Measurements from ENCODE around the gene ELFN2. TPM values are rescaled to one million over a fixed set of nuclear protein-coding genes. Genes with fewer than 3 reads are reported as not detected.

The ELFN2 gene
- total RNA-seq, 1 donor from 2014 or later = under 0.01 TPM

DNA sequence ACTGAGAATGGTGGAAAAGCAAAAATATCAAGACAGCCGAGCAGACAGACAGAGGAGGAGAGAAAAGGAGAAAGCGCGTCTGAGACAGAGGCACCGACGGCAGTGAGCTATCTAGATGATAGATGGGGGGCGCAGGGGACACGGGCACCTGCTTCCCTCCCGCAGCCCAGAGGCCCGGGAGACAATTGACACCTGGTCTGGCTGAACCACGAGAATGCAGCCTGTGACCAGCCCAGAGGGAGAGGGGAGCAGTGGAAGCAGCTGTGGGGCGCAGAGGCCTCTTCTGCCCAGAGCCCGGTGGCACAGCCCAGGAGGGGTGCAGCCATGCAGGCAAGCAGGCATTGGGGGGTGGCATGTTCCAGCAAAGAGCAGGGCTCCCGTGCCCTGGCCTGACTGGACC is 48.2 kb downstream of the ELFN2 start:
- Histone ChIP-seq H3K36me3 (ENCODE audit: control insufficient read depth in 3 of 3, insufficient read depth in 3 of 3, low read length in 3 of 3) (no peaks in the 10 kb centered on the region), H3K9me3 (ENCODE audit: control insufficient read depth in 3 of 3, low read length in 3 of 3) (no peaks in the 10 kb centered on the region), H3K9ac (ENCODE audit: low read depth in 1 of 3, low read length in 3 of 3) (no peak overlapping the region), H3K27me3 (ENCODE audit: control insufficient read depth in 3 of 3, insufficient read depth in 3 of 3, low read length in 3 of 3) (peaks cover 64 to 86% (median 81%) of the 10 kb centered on the region in 3 donors), H3K4me3 (ENCODE audit: low read length in 3 of 3) (no peak overlapping the region), H3K27ac (ENCODE audit: low read depth, low read length) (no peak overlapping the region), H3K4me1 (ENCODE audit: control insufficient read depth in 3 of 3, insufficient read depth in 3 of 3, low read length in 3 of 3) (peaks cover 0 to 6% (median 0%) of the 10 kb centered on the region in 3 donors)

DNA sequence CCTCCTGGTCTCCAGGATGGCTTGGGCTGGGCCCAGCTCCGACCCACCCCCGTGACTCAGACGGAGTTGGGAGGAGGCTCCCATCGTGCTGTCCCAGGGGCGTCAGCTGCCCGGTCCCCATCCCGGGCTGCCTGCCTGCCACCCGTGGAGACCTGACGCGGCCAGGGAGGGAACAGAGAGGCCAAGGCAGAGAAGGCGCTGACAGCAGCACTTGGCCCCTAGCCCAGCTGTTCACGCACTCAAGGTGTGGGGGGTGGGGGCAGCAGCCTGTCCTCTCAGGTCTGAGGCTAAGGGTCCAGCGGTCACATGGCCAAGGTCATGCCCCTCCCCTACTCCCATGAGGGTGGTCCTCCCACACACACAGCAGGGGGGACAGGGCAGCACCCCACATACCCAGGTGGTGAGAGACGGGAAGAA is 48.6 kb downstream of the ELFN2 start:
- no peaks in the 10 kb centered on the region for H3K36me3 ChIP-seq (ENCODE audit: control insufficient read depth in 3 of 3, insufficient read depth in 3 of 3, low read length in 3 of 3)
- no peak overlapping the region for H3K4me3 ChIP-seq (ENCODE audit: low read length in 3 of 3)
- H3K27ac ChIP-seq (ENCODE audit: low read depth, low read length) = no peak overlapping the region
- no peak overlapping the region for H3K9ac ChIP-seq (ENCODE audit: low read depth in 1 of 3, low read length in 3 of 3)
- H3K4me1 ChIP-seq (ENCODE audit: control insufficient read depth in 3 of 3, insufficient read depth in 3 of 3, low read length in 3 of 3) = peaks cover 0 to 6% (median 0%) of the 10 kb centered on the region in 3 donors
- peaks cover 64 to 86% (median 84%) of the 10 kb centered on the region in 3 donors for H3K27me3 ChIP-seq (ENCODE audit: control insufficient read depth in 3 of 3, insufficient read depth in 3 of 3, low read length in 3 of 3)
- no peaks in the 10 kb centered on the region for H3K9me3 ChIP-seq (ENCODE audit: control insufficient read depth in 3 of 3, low read length in 3 of 3)

DNA sequence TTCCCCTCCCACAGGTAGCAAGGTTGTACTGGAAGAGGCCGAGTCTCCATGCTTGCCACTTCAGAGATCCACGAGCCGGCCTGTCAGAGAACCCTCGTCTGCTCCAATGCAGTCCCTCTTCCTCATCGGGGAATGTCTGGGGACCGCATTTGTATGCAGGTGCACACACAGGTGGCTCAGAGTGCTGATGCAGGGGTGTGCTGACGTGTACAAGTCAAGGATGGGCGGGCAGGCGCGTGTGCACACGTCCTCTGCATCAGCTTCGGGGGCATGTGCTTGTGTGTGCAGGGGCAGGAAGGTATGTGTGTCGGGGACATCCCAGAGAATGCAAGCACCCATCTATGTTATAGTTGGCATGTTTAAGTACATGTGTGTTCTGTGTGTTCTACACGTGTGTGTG is 49.4 kb downstream of the ELFN2 start:
- H3K4me3 ChIP-seq (ENCODE audit: low read length in 3 of 3) = no peak overlapping the region
- no peaks in the 10 kb centered on the region for H3K9me3 ChIP-seq (ENCODE audit: control insufficient read depth in 3 of 3, low read length in 3 of 3)
- H3K36me3 ChIP-seq (ENCODE audit: control insufficient read depth in 3 of 3, insufficient read depth in 3 of 3, low read length in 3 of 3) = no peaks in the 10 kb centered on the region
- no peak overlapping the region for H3K9ac ChIP-seq (ENCODE audit: low read depth in 1 of 3, low read length in 3 of 3)
- H3K4me1 ChIP-seq (ENCODE audit: control insufficient read depth in 3 of 3, insufficient read depth in 3 of 3, low read length in 3 of 3) = peaks cover 0 to 6% (median 0%) of the 10 kb centered on the region in 3 donors
- H3K27ac ChIP-seq (ENCODE audit: low read depth, low read length) = no peak overlapping the region
- peaks cover 66 to 81% (median 80%) of the 10 kb centered on the region in 3 donors for H3K27me3 ChIP-seq (ENCODE audit: control insufficient read depth in 3 of 3, insufficient read depth in 3 of 3, low read length in 3 of 3)

- peaks cover 68 to 79% (median 79%) of the 10 kb centered on the region in 3 donors for H3K27me3 ChIP-seq (ENCODE audit: control insufficient read depth in 3 of 3, insufficient read depth in 3 of 3, low read length in 3 of 3)
- no peak overlapping the region for H3K9ac ChIP-seq (ENCODE audit: low read depth in 1 of 3, low read length in 3 of 3)
- H3K36me3 ChIP-seq (ENCODE audit: control insufficient read depth in 3 of 3, insufficient read depth in 3 of 3, low read length in 3 of 3) = no peaks in the 10 kb centered on the region
- H3K4me1 ChIP-seq (ENCODE audit: control insufficient read depth in 3 of 3, insufficient read depth in 3 of 3, low read length in 3 of 3) = peaks cover 0 to 6% (median 0%) of the 10 kb centered on the region in 3 donors
- H3K27ac ChIP-seq (ENCODE audit: low read depth, low read length) = no peak overlapping the region
- no peak overlapping the region for H3K4me3 ChIP-seq (ENCODE audit: low read length in 3 of 3)
- H3K9me3 ChIP-seq (ENCODE audit: control insufficient read depth in 3 of 3, low read length in 3 of 3) = no peaks in the 10 kb centered on the region
Measured at GRCh38 chr22:37377138-37377537, 50.1 kb downstream of the ELFN2 start.

- H3K4me3 ChIP-seq (ENCODE audit: low read length in 3 of 3) = no peak overlapping the region
- H3K27ac ChIP-seq (ENCODE audit: low read depth, low read length) = no peak overlapping the region
- no peaks in the 10 kb centered on the region for H3K9me3 ChIP-seq (ENCODE audit: control insufficient read depth in 3 of 3, low read length in 3 of 3)
- peaks cover 0 to 6% (median 0%) of the 10 kb centered on the region in 3 donors for H3K4me1 ChIP-seq (ENCODE audit: control insufficient read depth in 3 of 3, insufficient read depth in 3 of 3, low read length in 3 of 3)
- H3K36me3 ChIP-seq (ENCODE audit: control insufficient read depth in 3 of 3, insufficient read depth in 3 of 3, low read length in 3 of 3) = no peaks in the 10 kb centered on the region
- H3K9ac ChIP-seq (ENCODE audit: low read depth in 1 of 3, low read length in 3 of 3) = no peak overlapping the region
- H3K27me3 ChIP-seq (ENCODE audit: control insufficient read depth in 3 of 3, insufficient read depth in 3 of 3, low read length in 3 of 3) = peaks cover 70 to 83% (median 81%) of the 10 kb centered on the region in 3 donors
Measured at GRCh38 chr22:37376643-37377042, 50.6 kb downstream of the ELFN2 start.

- peaks cover 65 to 81% (median 80%) of the 10 kb centered on the region in 3 donors for H3K27me3 ChIP-seq (ENCODE audit: control insufficient read depth in 3 of 3, insufficient read depth in 3 of 3, low read length in 3 of 3)
- H3K36me3 ChIP-seq (ENCODE audit: control insufficient read depth in 3 of 3, insufficient read depth in 3 of 3, low read length in 3 of 3) = no peaks in the 10 kb centered on the region
- H3K27ac ChIP-seq (ENCODE audit: low read depth, low read length) = no peak overlapping the region
- no peak overlapping the region for H3K4me3 ChIP-seq (ENCODE audit: low read length in 3 of 3)
- H3K4me1 ChIP-seq (ENCODE audit: control insufficient read depth in 3 of 3, insufficient read depth in 3 of 3, low read length in 3 of 3) = peaks cover 0 to 6% (median 0%) of the 10 kb centered on the region in 3 donors
- no peaks in the 10 kb centered on the region for H3K9me3 ChIP-seq (ENCODE audit: control insufficient read depth in 3 of 3, low read length in 3 of 3)
- H3K9ac ChIP-seq (ENCODE audit: low read depth in 1 of 3, low read length in 3 of 3) = no peak overlapping the region
Measured at GRCh38 chr22:37375801-37376200, 51.5 kb downstream of the ELFN2 start.

DNA sequence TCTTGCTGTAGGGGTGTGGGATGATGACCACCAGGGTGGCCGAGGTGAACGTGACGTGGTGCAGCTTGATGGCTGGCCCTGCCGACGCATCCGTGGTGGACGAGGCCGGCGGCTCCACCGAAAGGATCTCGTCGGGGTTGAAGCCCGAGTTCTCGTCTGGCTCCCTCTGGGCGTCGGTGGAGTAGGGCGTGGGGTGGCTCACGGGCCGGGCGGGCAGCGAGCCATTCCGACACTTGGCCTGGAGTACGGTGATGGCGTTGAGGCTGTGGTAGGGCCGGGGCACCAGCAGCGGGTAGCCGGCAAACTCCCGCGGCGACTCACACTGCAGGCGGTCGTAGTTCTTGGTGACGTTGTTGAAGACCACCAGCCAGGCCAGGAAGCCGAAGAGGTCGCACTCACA is 52.7 kb downstream of the ELFN2 start:
- Histone ChIP-seq H3K4me1 (ENCODE audit: control insufficient read depth in 3 of 3, insufficient read depth in 3 of 3, low read length in 3 of 3) (peaks cover 0 to 6% (median 0%) of the 10 kb centered on the region in 3 donors), H3K27ac (ENCODE audit: low read depth, low read length) (no peak overlapping the region), H3K4me3 (ENCODE audit: low read length in 3 of 3) (no peak overlapping the region), H3K27me3 (ENCODE audit: control insufficient read depth in 3 of 3, insufficient read depth in 3 of 3, low read length in 3 of 3) (peaks cover 54 to 69% (median 69%) of the 10 kb centered on the region in 3 donors), H3K9me3 (ENCODE audit: control insufficient read depth in 3 of 3, low read length in 3 of 3) (no peaks in the 10 kb centered on the region), H3K36me3 (ENCODE audit: control insufficient read depth in 3 of 3, insufficient read depth in 3 of 3, low read length in 3 of 3) (no peaks in the 10 kb centered on the region), H3K9ac (ENCODE audit: low read depth in 1 of 3, low read length in 3 of 3) (no peak overlapping the region)

DNA sequence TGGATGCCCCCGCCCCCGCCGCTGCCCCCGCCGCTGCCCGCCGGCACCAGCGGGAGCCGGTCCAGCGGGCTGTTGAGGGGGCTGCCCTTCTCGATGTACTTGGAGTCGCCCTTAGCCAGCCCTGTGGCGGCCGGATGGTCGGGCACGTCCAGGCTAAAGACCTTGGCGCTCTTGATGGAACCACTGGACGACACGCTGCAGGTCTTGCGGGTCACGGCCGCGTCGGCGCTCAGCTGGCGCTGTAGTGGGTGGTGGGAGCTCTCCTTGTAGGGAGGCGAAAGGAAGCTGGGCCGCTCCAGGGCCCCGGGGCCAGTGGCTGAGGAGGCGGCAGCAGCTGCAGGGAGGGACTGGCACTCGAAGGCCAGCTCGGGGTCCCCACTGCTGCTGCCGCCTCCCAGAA is 53.8 kb downstream of the ELFN2 start:
- Histone ChIP-seq H3K9me3 (ENCODE audit: control insufficient read depth in 3 of 3, low read length in 3 of 3) (no peaks in the 10 kb centered on the region), H3K27ac (ENCODE audit: low read depth, low read length) (no peak overlapping the region), H3K4me3 (ENCODE audit: low read length in 3 of 3) (no peak overlapping the region), H3K4me1 (ENCODE audit: control insufficient read depth in 3 of 3, insufficient read depth in 3 of 3, low read length in 3 of 3) (peaks cover 0 to 6% (median 0%) of the 10 kb centered on the region in 3 donors), H3K9ac (ENCODE audit: low read depth in 1 of 3, low read length in 3 of 3) (no peak overlapping the region), H3K36me3 (ENCODE audit: control insufficient read depth in 3 of 3, insufficient read depth in 3 of 3, low read length in 3 of 3) (no peaks in the 10 kb centered on the region), H3K27me3 (ENCODE audit: control insufficient read depth in 3 of 3, insufficient read depth in 3 of 3, low read length in 3 of 3) (peaks cover 43 to 58% (median 58%) of the 10 kb centered on the region in 3 donors)

- H3K4me3 ChIP-seq (ENCODE audit: low read length in 3 of 3) = no peak overlapping the region
- H3K27me3 ChIP-seq (ENCODE audit: control insufficient read depth in 3 of 3, insufficient read depth in 3 of 3, low read length in 3 of 3) = peaks cover 29 to 43% (median 42%) of the 10 kb centered on the region in 3 donors
- H3K9ac ChIP-seq (ENCODE audit: low read depth in 1 of 3, low read length in 3 of 3) = no peak overlapping the region
- no peak overlapping the region for H3K27ac ChIP-seq (ENCODE audit: low read depth, low read length)
- no peaks in the 10 kb centered on the region for H3K9me3 ChIP-seq (ENCODE audit: control insufficient read depth in 3 of 3, low read length in 3 of 3)
- H3K4me1 ChIP-seq (ENCODE audit: control insufficient read depth in 3 of 3, insufficient read depth in 3 of 3, low read length in 3 of 3) = peaks cover 0 to 6% (median 0%) of the 10 kb centered on the region in 3 donors
- no peaks in the 10 kb centered on the region for H3K36me3 ChIP-seq (ENCODE audit: control insufficient read depth in 3 of 3, insufficient read depth in 3 of 3, low read length in 3 of 3)
Measured at GRCh38 chr22:37371911-37372310, 55.4 kb downstream of the ELFN2 start.

- H3K9ac ChIP-seq (ENCODE audit: low read depth in 1 of 3, low read length in 3 of 3) = no peak overlapping the region
- no peak overlapping the region for H3K27ac ChIP-seq (ENCODE audit: low read depth, low read length)
- H3K4me3 ChIP-seq (ENCODE audit: low read length in 3 of 3) = no peak overlapping the region
- peaks cover 26 to 39% (median 38%) of the 10 kb centered on the region in 3 donors for H3K27me3 ChIP-seq (ENCODE audit: control insufficient read depth in 3 of 3, insufficient read depth in 3 of 3, low read length in 3 of 3)
- H3K9me3 ChIP-seq (ENCODE audit: control insufficient read depth in 3 of 3, low read length in 3 of 3) = no peaks in the 10 kb centered on the region
- peaks cover 0 to 4% (median 0%) of the 10 kb centered on the region in 3 donors for H3K4me1 ChIP-seq (ENCODE audit: control insufficient read depth in 3 of 3, insufficient read depth in 3 of 3, low read length in 3 of 3)
- no peaks in the 10 kb centered on the region for H3K36me3 ChIP-seq (ENCODE audit: control insufficient read depth in 3 of 3, insufficient read depth in 3 of 3, low read length in 3 of 3)
Measured at GRCh38 chr22:37371491-37371890, 55.8 kb downstream of the ELFN2 start.

Measured in skeletal muscle tissue (tissue), 4 donors.